Measurements from ENCODE around the gene TCF20. TPM values are rescaled to one million over a fixed set of nuclear protein-coding genes. Genes with fewer than 3 reads are reported as not detected.

Gene TCF20
- total RNA-seq, 2 experiments from 2014 or later, result 64.1 to 68.3 TPM

DNA sequence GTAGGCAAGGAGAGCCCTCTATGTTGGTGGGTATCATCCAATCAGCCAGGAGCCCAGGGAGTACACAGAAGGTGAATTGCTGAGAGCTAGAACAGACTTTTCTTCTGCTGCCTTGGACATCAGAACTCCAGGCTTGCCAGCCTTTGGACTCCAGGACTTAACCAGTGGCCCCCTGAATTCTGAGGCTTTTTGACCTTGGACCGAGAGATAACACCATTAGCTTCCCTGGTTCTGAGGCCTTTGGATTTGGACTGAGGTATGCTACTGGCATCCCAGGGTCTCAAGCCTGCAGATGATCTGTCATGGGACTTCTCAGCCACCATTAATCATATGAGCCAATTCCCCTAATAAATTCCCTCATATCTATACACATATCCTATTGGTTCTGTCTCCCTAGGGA, 21.5 kb downstream of the TCF20 start:
- no peaks in the 10 kb centered on the region for H3K9me3 Mint-ChIP-seq (ENCODE audit: low read depth)
- intact Hi-C loops (cut with DNase I, micrococcal nuclease), result no loop called here
- H3K27me3 Mint-ChIP-seq, result no peaks in the 10 kb centered on the region
- CTCF ChIA-PET, result interaction anchor here (1.5 kb wide), 1 partner anchor 11 kb away, joined by 3 read pairs; no protein-coding TSS in a partner anchor
- DNase-seq (no peak), ATAC-seq (no peak)
- H3K27ac Mint-ChIP-seq, result no peak overlapping the region
- H3K4me1 Mint-ChIP-seq, result peaks cover 35% of the 10 kb centered on the region
- POLR2A ChIA-PET, result interaction anchor here (0.6 kb wide), 1 partner anchor 16 kb away, joined by 4 read pairs; no protein-coding TSS in a partner anchor
- peaks cover 18% of the 10 kb centered on the region for H3K36me3 Mint-ChIP-seq (ENCODE audit: low read depth)
- H3K4me3 Mint-ChIP-seq, result no peak overlapping the region

GRCh38 chr22:42247596-42247995, 22.9 kb downstream of the TCF20 start:
- ChIA-PET POLR2A (no interaction called here), CTCF (interaction anchor here (1.0 kb wide), 1 partner anchor 13 kb away, joined by 3 read pairs; no protein-coding TSS in a partner anchor)
- H3K4me3 Mint-ChIP-seq, result no peak overlapping the region

DNA sequence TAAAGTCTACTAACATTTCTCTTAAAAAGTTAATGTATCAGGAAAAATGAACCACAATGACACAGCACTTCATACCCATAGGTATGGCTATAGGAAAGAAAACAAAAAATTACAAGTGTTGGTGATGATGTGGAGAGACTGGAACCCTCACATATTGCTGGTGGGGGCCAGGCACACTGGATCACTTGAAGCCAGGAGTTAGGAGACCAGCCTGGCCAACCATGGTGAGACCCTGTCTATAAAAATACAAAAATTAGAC, 26.7 kb downstream of the TCF20 start:
- intact Hi-C loops (cut with DNase I, micrococcal nuclease), result no loop called here
- H3K9me3 Mint-ChIP-seq (ENCODE audit: low read depth), result no peaks in the 10 kb centered on the region
- POLR2A ChIA-PET, result no interaction called here
- peaks cover 25% of the 10 kb centered on the region for H3K36me3 Mint-ChIP-seq (ENCODE audit: low read depth)
- H3K27me3 Mint-ChIP-seq, result no peaks in the 10 kb centered on the region
- CTCF ChIA-PET, result no interaction called here
- DNase-seq, result no peak
- no peak overlapping the region for H3K4me3 Mint-ChIP-seq
- ATAC-seq, result no peak
- peaks cover 40% of the 10 kb centered on the region for H3K4me1 Mint-ChIP-seq
- H3K27ac Mint-ChIP-seq, result peak overlapping the region; percentile 19

More at GRCh38 chr22:42247596-42247995, 22.9 kb downstream of the TCF20 start:
- Mint-ChIP-seq H3K4me1 (peaks cover 46% of the 10 kb centered on the region), H3K36me3 (ENCODE audit: low read depth) (peaks cover 20% of the 10 kb centered on the region), H3K27ac (no peak overlapping the region), H3K9me3 (ENCODE audit: low read depth) (no peaks in the 10 kb centered on the region), H3K27me3 (no peaks in the 10 kb centered on the region)
- ATAC-seq (no peak), DNase-seq (no peak)
- intact Hi-C loops (cut with DNase I, micrococcal nuclease), result no loop called here

DNA sequence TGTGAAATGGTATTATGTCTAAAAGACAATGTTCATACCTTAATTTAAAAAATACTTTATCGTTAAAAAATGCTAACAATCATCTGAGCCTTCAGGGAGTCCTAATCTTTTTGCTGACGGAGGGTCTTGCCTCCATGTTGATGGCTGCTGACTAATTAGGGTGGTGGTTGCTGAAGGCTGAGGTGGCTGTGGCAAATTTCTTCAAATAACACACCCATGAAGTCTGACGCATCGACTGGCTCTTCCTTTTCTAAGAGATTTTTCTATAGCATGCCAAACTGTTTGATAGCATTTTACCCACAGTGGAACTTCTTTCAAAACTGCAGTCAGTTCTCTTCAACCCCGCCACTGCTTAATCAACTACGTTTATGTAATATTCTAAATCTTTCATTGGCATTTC, 33.6 kb downstream of the TCF20 start:
- DNase-seq, result no peak
- Mint-ChIP-seq H3K4me1 (peaks cover 60% of the 10 kb centered on the region), H3K36me3 (ENCODE audit: low read depth) (peaks cover 25% of the 10 kb centered on the region), H3K27ac (no peak overlapping the region), H3K4me3 (no peak overlapping the region), H3K9me3 (ENCODE audit: low read depth) (peaks cover 4% of the 10 kb centered on the region), H3K27me3 (no peaks in the 10 kb centered on the region)
- CTCF ChIA-PET, result no interaction called here
- ATAC-seq, result no peak
- POLR2A ChIA-PET, result no interaction called here
- intact Hi-C loops (cut with DNase I, micrococcal nuclease), result no loop called here

DNA sequence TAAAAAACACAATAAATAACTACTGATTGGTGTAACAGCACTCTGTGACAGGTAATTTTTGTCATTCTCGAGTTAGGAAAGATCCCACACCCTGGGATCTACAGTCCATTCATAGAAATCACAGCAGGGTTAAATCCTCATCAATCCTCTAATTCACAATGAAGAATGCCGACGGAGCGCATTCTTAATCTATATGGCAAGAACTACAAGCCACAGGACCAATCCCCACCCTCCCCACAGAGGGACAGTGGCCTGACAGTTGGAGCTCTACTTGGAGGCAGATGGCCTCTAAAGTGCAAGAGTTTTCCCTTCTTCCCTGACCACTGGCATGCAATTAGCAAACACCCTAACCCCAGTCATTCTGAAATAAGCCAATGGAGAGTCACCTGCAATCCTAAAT, 34.2 kb downstream of the TCF20 start:
- intact Hi-C loops (cut with DNase I, micrococcal nuclease), result no loop called here
- ChIA-PET POLR2A (interaction anchor here (0.6 kb wide), 1 partner anchor 134 kb away, joined by 3 read pairs; no protein-coding TSS in a partner anchor), CTCF (no interaction called here)
- ATAC-seq (no peak), DNase-seq (no peak)
- Mint-ChIP-seq H3K27me3 (no peaks in the 10 kb centered on the region), H3K4me3 (no peak overlapping the region), H3K4me1 (peaks cover 56% of the 10 kb centered on the region), H3K36me3 (ENCODE audit: low read depth) (peaks cover 22% of the 10 kb centered on the region), H3K27ac (no peak overlapping the region), H3K9me3 (ENCODE audit: low read depth) (peaks cover 4% of the 10 kb centered on the region)

DNA sequence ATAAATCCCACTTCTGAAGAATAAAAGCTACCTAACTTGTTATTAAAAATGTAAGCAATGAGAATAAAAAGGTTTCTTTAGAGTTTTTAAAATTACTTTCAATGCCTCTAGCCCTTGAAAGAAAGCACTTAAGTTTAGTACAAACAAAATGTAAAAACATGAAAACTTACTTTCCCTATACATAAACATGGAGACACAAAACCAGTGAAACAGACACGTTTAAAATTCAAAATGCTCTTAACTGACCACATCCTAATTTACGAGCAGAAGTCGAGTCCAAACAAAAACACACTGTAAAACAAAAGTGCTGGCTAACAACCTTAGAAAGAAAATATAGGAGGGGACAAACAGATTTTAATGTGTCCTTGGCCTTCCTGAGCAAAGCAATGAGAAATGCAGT, 36.6 kb downstream of the TCF20 start:
- DNase-seq (no peak), ATAC-seq (no peak)
- intact Hi-C loops (cut with DNase I, micrococcal nuclease), result no loop called here
- peaks cover 17% of the 10 kb centered on the region for H3K36me3 Mint-ChIP-seq (ENCODE audit: low read depth)
- POLR2A ChIA-PET, result no interaction called here
- peaks cover 4% of the 10 kb centered on the region for H3K9me3 Mint-ChIP-seq (ENCODE audit: low read depth)
- H3K4me1 Mint-ChIP-seq, result peaks cover 61% of the 10 kb centered on the region
- H3K4me3 Mint-ChIP-seq, result no peak overlapping the region
- H3K27me3 Mint-ChIP-seq, result no peaks in the 10 kb centered on the region
- CTCF ChIA-PET, result no interaction called here
- no peak overlapping the region for H3K27ac Mint-ChIP-seq

DNA sequence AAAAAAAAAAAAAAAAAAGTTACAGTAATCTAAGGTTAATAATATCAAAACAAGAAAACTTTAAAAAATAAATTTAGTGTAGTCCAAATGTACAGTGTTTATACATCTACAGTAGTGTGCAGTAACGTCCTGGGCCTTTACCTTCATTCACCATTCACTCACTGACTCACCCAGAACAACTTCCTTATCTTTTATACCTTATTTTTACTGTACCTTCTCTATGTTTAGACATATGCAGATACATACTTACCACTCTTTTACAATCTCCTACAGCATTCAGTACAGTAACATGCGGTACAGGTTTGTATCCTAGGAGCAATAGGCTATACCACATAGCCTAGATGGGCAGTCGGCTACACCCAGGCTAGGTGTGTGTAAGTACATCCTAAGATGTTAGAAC, 38.5 kb downstream of the TCF20 start:
- ChIA-PET CTCF (interaction anchor here (0.6 kb wide), 1 partner anchor 141 kb away, joined by 5 read pairs; no protein-coding TSS in a partner anchor), POLR2A (no interaction called here)
- H3K4me3 Mint-ChIP-seq, result no peak overlapping the region
- peaks cover 2% of the 10 kb centered on the region for H3K36me3 Mint-ChIP-seq (ENCODE audit: low read depth)
- peaks cover 64% of the 10 kb centered on the region for H3K4me1 Mint-ChIP-seq
- no peak overlapping the region for H3K27ac Mint-ChIP-seq
- DNase-seq, result no peak
- H3K9me3 Mint-ChIP-seq (ENCODE audit: low read depth), result no peaks in the 10 kb centered on the region
- no peak for ATAC-seq
- no peaks in the 10 kb centered on the region for H3K27me3 Mint-ChIP-seq
- intact Hi-C loops (cut with DNase I, micrococcal nuclease), result no loop called here

- Mint-ChIP-seq H3K27me3 (no peaks in the 10 kb centered on the region), H3K27ac (no peak overlapping the region), H3K4me1 (peaks cover 46% of the 10 kb centered on the region), H3K36me3 (ENCODE audit: low read depth) (no peaks in the 10 kb centered on the region), H3K9me3 (ENCODE audit: low read depth) (no peaks in the 10 kb centered on the region), H3K4me3 (no peak overlapping the region)
- DNase-seq, result no peak
- POLR2A ChIA-PET, result no interaction called here
- CTCF ChIA-PET, result interaction anchor here (1.0 kb wide), 1 partner anchor 12 kb away, joined by 3 read pairs; no protein-coding TSS in a partner anchor
- no peak for ATAC-seq
- intact Hi-C loops (cut with DNase I, micrococcal nuclease), result no loop called here
These were observed 40.9 kb downstream of the TCF20 start for GRCh38 chr22:42229455-42230149.

DNA sequence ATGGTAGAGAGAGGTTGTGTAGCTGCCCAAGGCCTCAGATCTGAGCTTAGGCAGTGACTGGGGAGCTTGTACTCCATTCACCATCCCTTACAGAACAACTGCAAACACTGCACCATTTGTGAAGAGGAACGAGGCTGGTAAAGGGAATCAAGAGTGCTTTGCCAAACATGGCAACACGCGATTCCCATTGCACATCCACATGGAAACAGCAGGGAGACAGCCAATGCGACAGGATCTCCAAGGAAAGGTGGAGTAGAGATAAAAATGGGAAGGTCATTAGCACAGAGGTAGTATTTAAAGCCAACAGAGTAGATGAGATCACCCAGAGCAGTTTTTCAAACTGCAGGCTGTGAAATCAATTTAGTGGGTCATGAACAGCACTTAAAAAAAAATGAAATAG, 42.0 kb downstream of the TCF20 start:
- H3K4me1 Mint-ChIP-seq, result peaks cover 43% of the 10 kb centered on the region
- ATAC-seq, result no peak
- H3K36me3 Mint-ChIP-seq (ENCODE audit: low read depth), result no peaks in the 10 kb centered on the region
- no peak overlapping the region for H3K4me3 Mint-ChIP-seq
- H3K9me3 Mint-ChIP-seq (ENCODE audit: low read depth), result no peaks in the 10 kb centered on the region
- POLR2A ChIA-PET, result no interaction called here
- no peaks in the 10 kb centered on the region for H3K27me3 Mint-ChIP-seq
- intact Hi-C loops (cut with DNase I, micrococcal nuclease), result no loop called here
- DNase-seq, result no peak
- CTCF ChIA-PET, result no interaction called here
- H3K27ac Mint-ChIP-seq, result peak overlapping the region; percentile 32

GRCh38 chr22:42227435-42227834, 43.0 kb downstream of the TCF20 start:
- ChIA-PET POLR2A (no interaction called here), CTCF (no interaction called here)
- Mint-ChIP-seq H3K27ac (no peak overlapping the region), H3K36me3 (ENCODE audit: low read depth) (no peaks in the 10 kb centered on the region), H3K27me3 (no peaks in the 10 kb centered on the region), H3K9me3 (ENCODE audit: low read depth) (no peaks in the 10 kb centered on the region), H3K4me1 (peaks cover 51% of the 10 kb centered on the region), H3K4me3 (no peak overlapping the region)
- no peak for ATAC-seq
- intact Hi-C loops (cut with DNase I, micrococcal nuclease), result no loop called here
- no peak for DNase-seq

GRCh38 chr22:42225841-42226240, 44.6 kb downstream of the TCF20 start:
- POLR2A ChIA-PET, result no interaction called here
- intact Hi-C loops (cut with DNase I, micrococcal nuclease), result no loop called here
- no peaks in the 10 kb centered on the region for H3K27me3 Mint-ChIP-seq
- no peak for ATAC-seq
- peaks cover 58% of the 10 kb centered on the region for H3K4me1 Mint-ChIP-seq
- H3K4me3 Mint-ChIP-seq, result no peak overlapping the region
- CTCF ChIA-PET, result interaction anchor here (1.1 kb wide), 1 partner anchor 8 kb away, joined by 4 read pairs; no protein-coding TSS in a partner anchor
- no peak for DNase-seq
- H3K36me3 Mint-ChIP-seq (ENCODE audit: low read depth), result no peaks in the 10 kb centered on the region
- no peak overlapping the region for H3K27ac Mint-ChIP-seq
- H3K9me3 Mint-ChIP-seq (ENCODE audit: low read depth), result no peaks in the 10 kb centered on the region

- POLR2A ChIA-PET, result no interaction called here
- Mint-ChIP-seq H3K27ac (peak overlapping the region; percentile 37), H3K4me3 (no peak overlapping the region), H3K9me3 (ENCODE audit: low read depth) (no peaks in the 10 kb centered on the region), H3K36me3 (ENCODE audit: low read depth) (peaks cover 2% of the 10 kb centered on the region), H3K27me3 (no peaks in the 10 kb centered on the region), H3K4me1 (peaks cover 57% of the 10 kb centered on the region)
- DNase-seq (no peak), ATAC-seq (no peak)
- CTCF ChIA-PET, result interaction anchor here (0.7 kb wide), 1 partner anchor 49 kb away, joined by 4 read pairs; no protein-coding TSS in a partner anchor
- intact Hi-C loops (cut with DNase I, micrococcal nuclease), result no loop called here
These were observed 48.3 kb downstream of the TCF20 start for GRCh38 chr22:42222140-42222539.

Measured in activated CD4-positive, alpha-beta T cell treated with anti-CD3 and anti-CD28 coated beads for 36 hours (primary cell).